Muscle of leg (tissue), 11 donors: ENCODE data around the gene ZNF197. TPM values are rescaled to one million over a fixed set of nuclear protein-coding genes. Genes with fewer than 3 reads are reported as not detected.
"Not testable (repeated sequence)": the region's sequence is repeated elsewhere in the genome, so short reads cannot be mapped to it uniquely, and the experiment has no call there.

Source experiments
- DNase-seq: peaks from one replicate; pipeline ENCODE4 v3.0.0; 2013
- H3K27ac ChIP-seq: one replicate; pipeline ENCODE4 v1.5.1; 2013; ENCODE audit warnings: mild to moderate bottlenecking, low read length, control low read depth
- H3K27me3 ChIP-seq: one replicate; pipeline ENCODE4 v1.6.1; 2013; ENCODE audit warnings: low read length; ENCODE audit not compliant: control insufficient read depth, insufficient read depth
- H3K36me3 ChIP-seq: one replicate; pipeline ENCODE4 v1.6.1; 2013; ENCODE audit warnings: low read length; ENCODE audit not compliant: control insufficient read depth, insufficient read depth
- H3K4me1 ChIP-seq: one replicate; pipeline ENCODE4 v1.6.1; 2013; ENCODE audit warnings: low read length; ENCODE audit not compliant: control insufficient read depth, insufficient read depth
- H3K4me3 ChIP-seq: one replicate; pipeline ENCODE4 v1.5.1; 2013; ENCODE audit warnings: low read length, control low read depth
- H3K9me3 ChIP-seq: replicated peaks from 2 replicates; pipeline ENCODE4 v1.6.1; 2013; ENCODE audit warnings: low read depth, low read length; ENCODE audit not compliant: control insufficient read depth
- WGBS: methylation state at CpG from one replicate; pipeline ENCODE4 v1.1.5; 2013; ENCODE audit warnings: missing lambda C conversion rate; ENCODE audit not compliant: insufficient coverage; 5-methylcytosine and 5-hydroxymethylcytosine counted together
- polyA plus RNA-seq, 8 donors: library from polyadenylated mRNA; unstranded; fragments of 120-200 nt; gene quantifications; one replicate each; pipeline versions ENCODE4 v1.2.1 to v1.2.3, GENCODE V29; 2013; ENCODE audit warnings: inconsistent platforms in 1 of 8, low replicate concordance in 1 of 8; ENCODE audit not compliant: insufficient read length in 8 of 8, insufficient read depth in 1 of 8
- total RNA-seq: library from RNA; stranded (reverse); fragments of 120-200 nt; gene quantifications from one replicate; pipeline ENCODE4 v1.2.4, GENCODE V29; 2013

ZNF197 gene
- total and polyA plus RNA-seq, 9 donors = 11.8 to 20.9 (median 16.5) TPM

DNA sequence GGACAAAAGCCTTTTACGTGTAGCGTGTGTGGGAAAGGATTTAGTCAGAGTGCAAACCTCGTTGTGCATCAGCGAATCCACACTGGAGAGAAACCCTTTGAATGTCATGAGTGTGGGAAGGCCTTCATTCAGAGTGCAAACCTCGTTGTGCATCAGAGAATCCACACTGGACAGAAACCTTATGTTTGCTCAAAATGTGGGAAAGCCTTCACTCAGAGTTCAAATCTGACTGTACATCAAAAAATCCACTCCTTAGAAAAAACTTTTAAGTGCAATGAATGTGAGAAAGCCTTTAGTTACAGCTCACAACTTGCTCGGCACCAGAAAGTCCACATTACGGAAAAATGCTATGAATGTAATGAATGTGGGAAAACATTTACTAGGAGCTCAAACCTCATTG is 34.2 kb downstream of the ZNF197 start:
- Histone ChIP-seq H3K36me3 (peaks cover 47% of the 10 kb centered on the region), H3K4me3 (no peak overlapping the region), H3K27ac (no peak overlapping the region), H3K9me3 (peaks cover 16% of the 10 kb centered on the region), H3K4me1 (no peaks in the 10 kb centered on the region), H3K27me3 (no peaks in the 10 kb centered on the region)
- DNase-seq = no peak
- 93% methylated on average over 4 of the region's 7 CpGs for WGBS

DNA sequence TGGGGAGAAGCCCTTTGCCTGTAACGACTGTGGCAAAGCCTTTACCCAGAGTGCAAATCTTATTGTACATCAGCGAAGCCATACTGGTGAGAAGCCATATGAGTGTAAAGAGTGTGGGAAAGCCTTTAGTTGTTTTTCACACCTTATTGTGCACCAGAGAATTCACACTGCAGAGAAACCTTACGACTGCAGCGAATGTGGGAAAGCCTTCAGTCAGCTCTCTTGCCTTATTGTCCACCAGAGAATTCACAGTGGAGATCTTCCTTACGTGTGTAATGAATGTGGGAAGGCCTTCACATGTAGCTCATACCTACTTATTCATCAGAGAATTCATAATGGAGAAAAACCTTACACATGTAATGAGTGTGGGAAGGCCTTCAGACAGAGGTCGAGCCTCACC is 34.6 kb downstream of the ZNF197 start:
- Histone ChIP-seq H3K4me1 (no peaks in the 10 kb centered on the region), H3K27ac (no peak overlapping the region), H3K9me3 (peaks cover 14% of the 10 kb centered on the region), H3K4me3 (no peak overlapping the region), H3K27me3 (no peaks in the 10 kb centered on the region), H3K36me3 (peaks cover 44% of the 10 kb centered on the region)
- DNase-seq = no peak
- no CpG with 5 or more reads among the region's 6 CpGs for WGBS

DNA sequence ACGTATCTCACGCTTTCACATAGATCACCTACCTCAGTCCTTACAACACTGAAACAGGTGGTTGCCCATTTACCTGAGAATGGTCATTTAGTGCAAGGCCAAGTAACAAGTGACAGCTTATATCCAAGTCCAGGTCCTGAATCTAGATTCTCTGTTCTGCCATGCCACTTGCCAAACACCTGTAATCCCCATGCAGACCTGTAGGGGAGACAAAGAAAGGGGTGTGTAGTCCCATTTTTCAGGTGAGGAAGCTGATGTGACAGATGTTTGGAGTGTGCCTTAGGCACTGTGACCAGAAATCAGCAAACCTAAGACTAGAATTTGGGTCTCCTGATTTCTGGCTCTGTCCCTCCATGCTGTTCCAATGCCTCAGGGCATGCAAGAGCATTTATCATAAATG is 36.4 kb downstream of the ZNF197 start:
- H3K4me1 ChIP-seq = no peaks in the 10 kb centered on the region
- no peaks in the 10 kb centered on the region for H3K27me3 ChIP-seq
- WGBS = 100% methylated on average over 2 of the region's 2 CpGs
- no peak for DNase-seq
- H3K27ac ChIP-seq = no peak overlapping the region
- peaks cover 41% of the 10 kb centered on the region for H3K36me3 ChIP-seq
- H3K9me3 ChIP-seq = peaks cover 14% of the 10 kb centered on the region
- H3K4me3 ChIP-seq = no peak overlapping the region

- DNase-seq = no peak
- Histone ChIP-seq H3K4me1 (no peaks in the 10 kb centered on the region), H3K27me3 (no peaks in the 10 kb centered on the region), H3K9me3 (no peaks in the 10 kb centered on the region), H3K4me3 (no peak overlapping the region), H3K36me3 (peaks cover 8% of the 10 kb centered on the region), H3K27ac (no peak overlapping the region)
- no CpG with 5 or more reads among the region's 3 CpGs for WGBS
Measured at GRCh38 chr3:44665173-44665572, 40.3 kb downstream of the ZNF197 start.

DNA sequence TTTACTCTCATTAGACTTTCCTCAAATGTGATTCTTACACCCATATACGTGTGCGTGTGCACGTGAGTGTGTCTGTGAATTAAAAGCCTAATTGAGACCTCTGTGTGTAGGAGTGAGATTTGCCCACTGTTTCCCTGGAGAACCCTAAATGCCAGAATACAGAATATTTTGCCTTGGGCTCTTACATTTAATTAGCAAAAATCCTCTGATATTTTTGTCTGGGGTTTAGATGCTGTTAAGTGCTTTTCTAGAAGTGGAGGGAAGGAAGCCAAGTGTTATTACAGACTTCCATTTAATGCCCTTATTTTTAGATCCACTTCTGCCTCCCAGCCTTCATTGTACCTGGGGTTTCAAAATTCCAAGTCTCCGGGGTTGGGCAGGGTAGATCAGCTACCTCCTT is 41.5 kb downstream of the ZNF197 start:
- Histone ChIP-seq H3K4me3 (no peak overlapping the region), H3K9me3 (no peaks in the 10 kb centered on the region), H3K27me3 (no peaks in the 10 kb centered on the region), H3K4me1 (no peaks in the 10 kb centered on the region), H3K36me3 (peaks cover 1% of the 10 kb centered on the region), H3K27ac (no peak overlapping the region)
- DNase-seq = no peak
- WGBS = 100% methylated on average over 1 of the region's 4 CpGs

DNA sequence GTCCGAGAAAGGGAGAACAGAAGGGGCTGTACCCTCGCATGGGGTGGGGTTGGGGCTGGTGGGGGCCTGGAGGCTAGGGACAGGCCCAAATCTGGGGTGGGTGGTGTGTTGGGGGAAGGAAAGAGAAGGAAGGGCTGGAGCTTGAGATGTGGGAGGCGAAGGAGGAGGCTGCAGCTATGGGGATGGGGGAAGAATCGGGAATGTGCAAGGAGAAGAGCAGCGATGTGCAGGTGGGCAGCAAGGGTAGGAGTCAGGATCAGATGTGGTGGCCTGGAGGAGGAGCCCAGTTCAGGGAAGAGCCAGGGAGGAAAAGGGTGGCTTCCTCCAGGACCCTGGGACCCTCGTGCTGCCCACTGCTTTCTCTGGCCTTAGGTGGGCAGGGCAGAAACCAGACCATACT is 44.9 kb downstream of the ZNF197 start:
- Histone ChIP-seq H3K36me3 (no peaks in the 10 kb centered on the region), H3K27me3 (no peaks in the 10 kb centered on the region), H3K9me3 (peaks cover 2% of the 10 kb centered on the region), H3K4me3 (no peak overlapping the region), H3K27ac (no peak overlapping the region), H3K4me1 (no peaks in the 10 kb centered on the region)
- WGBS = 88% methylated on average over 5 of the region's 6 CpGs
- no peak for DNase-seq

- not testable (repeated sequence) for DNase-seq
- no CpG with 5 or more reads among the region's 8 CpGs for WGBS
Measured at GRCh38 chr3:44673466-44673865, 48.6 kb downstream of the ZNF197 start.

DNA sequence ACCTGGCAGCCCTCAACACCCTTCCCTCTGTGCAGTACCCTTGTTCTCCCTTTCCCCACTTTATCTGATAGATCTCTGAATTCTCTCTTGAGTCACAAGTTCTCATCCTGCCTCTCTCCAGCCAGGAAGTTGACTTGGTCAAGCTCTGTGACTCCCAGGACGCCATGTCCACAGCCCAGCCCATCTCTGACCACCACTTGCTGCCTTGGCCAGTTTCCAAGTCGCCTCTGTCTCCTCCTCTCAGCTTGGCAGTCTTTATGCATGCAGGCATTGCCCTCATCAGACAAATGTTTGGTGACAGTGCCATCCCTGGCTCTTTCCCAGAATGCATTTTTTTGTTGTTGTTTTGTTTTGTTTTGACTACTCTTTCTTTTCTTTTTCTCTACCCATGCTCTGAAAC is 49.4 kb downstream of the ZNF197 start:
- no peak for DNase-seq
- peaks cover 9% of the 10 kb centered on the region for H3K9me3 ChIP-seq
- H3K36me3 ChIP-seq = no peaks in the 10 kb centered on the region
- H3K27me3 ChIP-seq = no peaks in the 10 kb centered on the region
- no peak overlapping the region for H3K4me3 ChIP-seq
- H3K27ac ChIP-seq = no peak overlapping the region
- WGBS = 63% methylated on average over 1 of the region's 2 CpGs
- H3K4me1 ChIP-seq = no peaks in the 10 kb centered on the region

More at GRCh38 chr3:44673466-44673865, 48.6 kb downstream of the ZNF197 start:
- not testable (repeated sequence) for H3K27ac ChIP-seq, H3K4me1 ChIP-seq, H3K36me3 ChIP-seq, H3K9me3 ChIP-seq, H3K4me3 ChIP-seq, H3K27me3 ChIP-seq

- 93% methylated on average over 5 of the region's 5 CpGs for WGBS
- H3K36me3 ChIP-seq = no peaks in the 10 kb centered on the region
- H3K27ac ChIP-seq = no peak overlapping the region
- no peaks in the 10 kb centered on the region for H3K27me3 ChIP-seq
- H3K4me1 ChIP-seq = no peaks in the 10 kb centered on the region
- peaks cover 31% of the 10 kb centered on the region for H3K9me3 ChIP-seq
- no peak for DNase-seq
- no peak overlapping the region for H3K4me3 ChIP-seq
Measured at GRCh38 chr3:44678480-44679116, 53.8 kb downstream of the ZNF197 start.

GRCh38 chr3:44680921-44681455 is 56.2 kb downstream of the ZNF197 start:
- no peaks in the 10 kb centered on the region for H3K27me3 ChIP-seq
- peaks cover 35% of the 10 kb centered on the region for H3K9me3 ChIP-seq
- H3K4me3 ChIP-seq = no peak overlapping the region
- DNase-seq = no peak
- no peak overlapping the region for H3K27ac ChIP-seq
- 86% methylated on average over 2 of the region's 4 CpGs for WGBS
- H3K36me3 ChIP-seq = no peaks in the 10 kb centered on the region
- peaks cover 6% of the 10 kb centered on the region for H3K4me1 ChIP-seq
